ENCODE measurements around the gene ARL5C.
"Not testable (repeated sequence)": the region's sequence is repeated elsewhere in the genome, so short reads cannot be mapped to it uniquely, and the experiment has no call there.

Gene ARL5C

GRCh38 chr17:39141294-39141693 is 24.7 kb downstream of the ARL5C start:
- no peak for DNase-seq (ENCODE audit: low read depth)

- no peak for DNase-seq (ENCODE audit: low read depth)
Observed at GRCh38 chr17:39139561-39139960, 26.4 kb downstream of the ARL5C start.

- no peak for DNase-seq (ENCODE audit: low read depth)
Observed at GRCh38 chr17:39139161-39139511, 26.8 kb downstream of the ARL5C start.

GRCh38 chr17:39138431-39139160 is 27.4 kb downstream of the ARL5C start:
- no peak for DNase-seq (ENCODE audit: low read depth)

- DNase-seq (ENCODE audit: low read depth) = no peak
Observed at GRCh38 chr17:39134878-39135277, 31.1 kb downstream of the ARL5C start.

- no peak for DNase-seq (ENCODE audit: low read depth)
Observed at GRCh38 chr17:39132192-39132610, 33.8 kb downstream of the ARL5C start.

- no peak for DNase-seq (ENCODE audit: low read depth)
Observed at GRCh38 chr17:39131616-39132015, 34.3 kb downstream of the ARL5C start.

GRCh38 chr17:39130205-39130604 is 35.8 kb downstream of the ARL5C start:
- DNase-seq (ENCODE audit: low read depth) = no peak

- not testable (repeated sequence) for DNase-seq (ENCODE audit: low read depth)
Observed at GRCh38 chr17:39129544-39129943, 36.4 kb downstream of the ARL5C start.

GRCh38 chr17:39126436-39126835 is 39.5 kb downstream of the ARL5C start:
- DNase-seq (ENCODE audit: low read depth) = no peak

GRCh38 chr17:39125143-39125875 is 40.7 kb downstream of the ARL5C start:
- DNase-seq (ENCODE audit: low read depth) = no peak

GRCh38 chr17:39123627-39124026 is 42.3 kb downstream of the ARL5C start:
- DNase-seq (ENCODE audit: low read depth) = no peak

- DNase-seq (ENCODE audit: low read depth) = no peak
Observed at GRCh38 chr17:39122991-39123390, 43.0 kb downstream of the ARL5C start.

- DNase-seq (ENCODE audit: low read depth) = not testable (repeated sequence)
Observed at GRCh38 chr17:39121919-39122318, 44.0 kb downstream of the ARL5C start.

GRCh38 chr17:39118674-39119419 is 47.1 kb downstream of the ARL5C start:
- DNase-seq (ENCODE audit: low read depth) = no peak

- DNase-seq (ENCODE audit: low read depth) = no peak
Observed at GRCh38 chr17:39116224-39116623, 49.7 kb downstream of the ARL5C start.

GRCh38 chr17:39115135-39115534 is 50.8 kb downstream of the ARL5C start:
- DNase-seq (ENCODE audit: low read depth) = no peak

GRCh38 chr17:39114723-39115122 is 51.2 kb downstream of the ARL5C start:
- no peak for DNase-seq (ENCODE audit: low read depth)

GRCh38 chr17:39113871-39114270 is 52.1 kb downstream of the ARL5C start:
- no peak for DNase-seq (ENCODE audit: low read depth)

- no peak for DNase-seq (ENCODE audit: low read depth)
Observed at GRCh38 chr17:39110435-39111136, 55.4 kb downstream of the ARL5C start.

- no peak for DNase-seq (ENCODE audit: low read depth)
Observed at GRCh38 chr17:39108461-39109375, 57.2 kb downstream of the ARL5C start.

Measured in stimulated activated CD4-positive, alpha-beta T cell treated with anti-CD3 and anti-CD28 coated beads, Interleukin-2, amount 100 ng/mL, for 4 hours (primary cell).